Neural cell (in vitro differentiated cells): ENCODE data around the gene CFTR. TPM values are rescaled to one million over a fixed set of nuclear protein-coding genes. Genes with fewer than 3 reads are reported as not detected.

Source experiments
- H2AFZ ChIP-seq: fragments of 200-600, 300-800 bp; sonication (generic), shearing (Covaris generic); 2 replicates; pipeline ENCODE4 v1.6.0; 2014; ENCODE audit warnings: low read depth, mild to moderate bottlenecking, antibody characterized with exemption, low read length, moderate library complexity
- H3F3A ChIP-seq: fragments of 200-600 bp; shearing (Covaris generic); 2 replicates; pipeline ENCODE4 v1.6.1; 2016; ENCODE audit warnings: mild to moderate bottlenecking, moderate library complexity, mixed read lengths, antibody characterized with exemption, low read length; ENCODE audit not compliant: insufficient read depth, poor library complexity, severe bottlenecking
- H3K27ac ChIP-seq: fragments of 200-600, 300-800 bp; sonication (generic), shearing (Covaris generic); 2 replicates; pipeline ENCODE4 v1.5.1; 2014; ENCODE audit warnings: mild to moderate bottlenecking, low read length, moderate library complexity
- H3K27me3 ChIP-seq: fragments of 300-800, 200-600 bp; sonication (generic), shearing (Covaris generic); 2 replicates; pipeline ENCODE4 v1.6.0; 2014; ENCODE audit warnings: mild to moderate bottlenecking, low read depth, low read length, moderate library complexity; ENCODE audit not compliant: insufficient read depth
- H3K36me3 ChIP-seq: fragments of 300-800, 200-600 bp; sonication (generic), shearing (Covaris generic); 2 replicates; pipeline ENCODE4 v1.5.1; 2014; ENCODE audit warnings: mild to moderate bottlenecking, antibody characterized with exemption, low read length, moderate library complexity; ENCODE audit not compliant: insufficient read depth
- H3K4me2 ChIP-seq: fragments of 300-800, 200-600 bp; sonication (generic), shearing (Covaris generic); 2 replicates; pipeline ENCODE4 v1.6.0; 2014; ENCODE audit warnings: mild to moderate bottlenecking, low read length
- H3K4me3 ChIP-seq: fragments of 300-800, 200-600 bp; sonication (generic), shearing (Covaris generic); 2 replicates; pipeline ENCODE4 v1.5.1; 2014; ENCODE audit warnings: mild to moderate bottlenecking, low read length, moderate library complexity
- H3K79me2 ChIP-seq: fragments of 200-600 bp; shearing (Covaris generic); replicated peaks from 2 replicates; pipeline ENCODE4 v1.6.0; 2014; ENCODE audit warnings: mild to moderate bottlenecking, low read length, moderate library complexity; ENCODE audit not compliant: insufficient read depth
- H3K9ac ChIP-seq: fragments of 300-800, 200-600 bp; sonication (generic), shearing (Covaris generic); 2 replicates; pipeline ENCODE4 v1.6.1; 2016; ENCODE audit warnings: mild to moderate bottlenecking, low read length, mixed read lengths
- H3K9me2 ChIP-seq: fragments of 200-600 bp; shearing (Covaris generic); 2 replicates; pipeline ENCODE4 v1.6.1; 2016; ENCODE audit warnings: mild to moderate bottlenecking, low read length, mixed read lengths; ENCODE audit not compliant: insufficient read depth
- H3K9me3 ChIP-seq: fragments of 200-600, 300-800 bp; sonication (generic), shearing (Covaris generic); 2 replicates; pipeline ENCODE4 v1.6.1; 2016; ENCODE audit warnings: mild to moderate bottlenecking, mixed run types, low read length, moderate library complexity, mixed read lengths
- H4K20me1 ChIP-seq: fragments of 200-600 bp; shearing (Covaris generic); 2 replicates; pipeline ENCODE4 v1.6.1; 2016; ENCODE audit warnings: mild to moderate bottlenecking, mixed run types; ENCODE audit not compliant: insufficient read depth
- CTCF ChIP-seq: fragments of 450-650 bp; IDR thresholded peaks from 2 replicates; pipeline ENCODE4 v1.5.1; 2014; ENCODE audit warnings: antibody characterized with exemption, mild to moderate bottlenecking, moderate library complexity; ENCODE audit not compliant: poor library complexity, severe bottlenecking
- EP300 ChIP-seq: fragments of 450-650 bp; conservative IDR thresholded peaks from 2 replicates; pipeline ENCODE4 v1.6.1; 2014; ENCODE audit warnings: antibody characterized with exemption, mild to moderate bottlenecking, moderate library complexity; ENCODE audit not compliant: poor library complexity, severe bottlenecking
- EZH2 ChIP-seq: fragments of 200-600, 300-800 bp; shearing (Covaris generic), sonication (generic); IDR thresholded peaks from 2 replicates; pipeline ENCODE4 v1.6.1; 2014; ENCODE audit warnings: antibody characterized with exemption, low read length, borderline replicate concordance, mild to moderate bottlenecking; ENCODE audit not compliant: insufficient read depth, poor library complexity, severe bottlenecking
- MXI1 ChIP-seq: fragments of 450-650 bp; conservative IDR thresholded peaks from 2 replicates; pipeline ENCODE4 v1.6.1; 2014; ENCODE audit warnings: antibody characterized with exemption, mild to moderate bottlenecking; ENCODE audit not compliant: poor library complexity, severe bottlenecking
- POLR2AphosphoS5 ChIP-seq: IDR thresholded peaks from 2 replicates; pipeline ENCODE4 v1.6.1; 2012
- RAD21 ChIP-seq: fragments of 450-650 bp; conservative IDR thresholded peaks from 2 replicates; pipeline ENCODE4 v1.6.1; 2014; ENCODE audit warnings: antibody characterized with exemption, mild to moderate bottlenecking, moderate library complexity
- REST ChIP-seq: IDR thresholded peaks from 2 replicates; pipeline ENCODE4 v1.6.1; 2012; ENCODE audit warnings: borderline replicate concordance
- SMC3 ChIP-seq: fragments of 450-650 bp; conservative IDR thresholded peaks from 2 replicates; pipeline ENCODE4 v1.6.1; 2014; ENCODE audit warnings: antibody characterized with exemption, mild to moderate bottlenecking, moderate library complexity; ENCODE audit not compliant: poor library complexity
- TAF1 ChIP-seq: IDR thresholded peaks from 2 replicates; pipeline ENCODE4 v1.6.1; 2012; ENCODE audit warnings: low read depth
- polyA plus RNA-seq: library from polyadenylated mRNA; depleted of rRNA; stranded (reverse); fragments of >200 nt; gene quantifications from 2 replicates; pipeline ENCODE4 v1.2.3, GENCODE V29; 2014

CFTR gene
- polyA plus RNA-seq, 1 donor from 2014 or later: not detected

- H3K4me3 ChIP-seq: no peak overlapping the region
- H3K27me3 ChIP-seq: peaks cover 64% of the 10 kb centered on the region
- no peaks in the 10 kb centered on the region for H3K9me2 ChIP-seq
- TF ChIP-seq CTCF (no peak), EZH2 (no peak), MXI1 (no peak), SMC3 (no peak), RAD21 (no peak), POLR2AphosphoS5 (no peak), TAF1 (no peak), REST (no peak), EP300 (no peak)
- H3K79me2 ChIP-seq: no peaks in the 10 kb centered on the region
- H3K9me3 ChIP-seq: no peaks in the 10 kb centered on the region
- no peak overlapping the region for H3K27ac ChIP-seq
- no peak overlapping the region for H2AFZ ChIP-seq
- no peak overlapping the region for H3K4me2 ChIP-seq
- H3K36me3 ChIP-seq: no peaks in the 10 kb centered on the region
- no peak overlapping the region for H3K9ac ChIP-seq
- no peaks in the 10 kb centered on the region for H3F3A ChIP-seq
- H4K20me1 ChIP-seq: no peaks in the 10 kb centered on the region
These were observed 1.2 kb downstream of the CFTR start for GRCh38 chr7:117480978-117481377.

GRCh38 chr7:117485118-117485620 lies 5.3 kb downstream of the CFTR start:
- no peak overlapping the region for H3K4me2 ChIP-seq
- H4K20me1 ChIP-seq: no peaks in the 10 kb centered on the region
- no peak overlapping the region for H3K9ac ChIP-seq
- H3K27ac ChIP-seq: no peak overlapping the region
- H3K27me3 ChIP-seq: peaks cover 22% of the 10 kb centered on the region
- no peak for TF ChIP-seq EZH2
- no peak for TF ChIP-seq POLR2AphosphoS5
- TF ChIP-seq CTCF: no peak
- TF ChIP-seq TAF1: no peak
- no peak for TF ChIP-seq REST
- no peak for TF ChIP-seq EP300
- TF ChIP-seq RAD21: no peak
- no peak for TF ChIP-seq MXI1
- TF ChIP-seq SMC3: no peak
- no peaks in the 10 kb centered on the region for H3K9me3 ChIP-seq
- H3K79me2 ChIP-seq: no peaks in the 10 kb centered on the region
- no peaks in the 10 kb centered on the region for H3K9me2 ChIP-seq
- H3K4me3 ChIP-seq: no peak overlapping the region
- H3K36me3 ChIP-seq: no peaks in the 10 kb centered on the region
- H3F3A ChIP-seq: no peaks in the 10 kb centered on the region
- H2AFZ ChIP-seq: no peak overlapping the region
